GM23338 (cell line): ENCODE measurements around the gene ITGB2. TPM values are rescaled to one million over a fixed set of nuclear protein-coding genes. Genes with fewer than 3 reads are reported as not detected.

Experiments used
- ATAC-seq: fragments of 200-7000 bp; cut with Tn5 transposase; 3 replicates; pipeline ENCODE4 v1.9.1; 2020
- DNase-seq: peaks from one replicate; pipeline ENCODE4 v3.0.0-alpha.2; 2015; ENCODE audit warnings: low spot score
- H2AFZ ChIP-seq: fragments of 200-600 bp; sonication (generic); 2 replicates; pipeline ENCODE4 v1.8.0; 2016; ENCODE audit warnings: antibody characterized with exemption, mild to moderate bottlenecking, moderate library complexity
- H3F3A ChIP-seq: fragments of 200-600 bp; sonication (generic); replicated peaks from 2 replicates; pipeline ENCODE4 v1.8.0; 2017; ENCODE audit warnings: antibody characterized with exemption, mixed run types, low read depth
- H3K27ac ChIP-seq: fragments of 200-600 bp; sonication (generic); 2 replicates; pipeline ENCODE4 v1.6.1; 2016; ENCODE audit warnings: low read depth
- H3K27me3 ChIP-seq: fragments of 200-600 bp; sonication (generic); 2 replicates; pipeline ENCODE4 v1.8.0; 2016; ENCODE audit warnings: mild to moderate bottlenecking, mixed run types, moderate library complexity; ENCODE audit not compliant: insufficient read depth
- H3K36me3 ChIP-seq: fragments of 200-600 bp; sonication (generic); 2 replicates; pipeline ENCODE4 v1.8.0; 2016; ENCODE audit warnings: mild to moderate bottlenecking; ENCODE audit not compliant: insufficient read depth
- H3K4me1 ChIP-seq: fragments of 200-600 bp; sonication (generic); 2 replicates; pipeline ENCODE4 v1.8.0; 2016; ENCODE audit warnings: mild to moderate bottlenecking, moderate library complexity; ENCODE audit not compliant: insufficient read depth
- H3K4me2 ChIP-seq: fragments of 200-600 bp; sonication (generic); 2 replicates; pipeline ENCODE4 v1.7.1; 2017; ENCODE audit warnings: mixed run types
- H3K4me3 ChIP-seq: fragments of 200-600 bp; sonication (generic); 2 replicates; pipeline ENCODE4 v1.6.1; 2016; ENCODE audit warnings: mixed run types
- H3K79me2 ChIP-seq: fragments of 200-600 bp; sonication (generic); replicated peaks from 2 replicates; pipeline ENCODE4 v1.8.0; 2017; ENCODE audit warnings: mild to moderate bottlenecking; ENCODE audit not compliant: insufficient read depth
- H3K9me2 ChIP-seq: fragments of 200-600 bp; sonication (generic); 2 replicates; pipeline ENCODE4 v1.8.0; 2017; ENCODE audit not compliant: insufficient read depth
- H4K20me1 ChIP-seq: fragments of 200-600 bp; sonication (generic); replicated peaks from 2 replicates; pipeline ENCODE4 v1.8.0; 2017; ENCODE audit warnings: mild to moderate bottlenecking; ENCODE audit not compliant: insufficient read depth
- H3K27ac Mint-ChIP-seq: 2 replicates; pipeline ENCODE4 v1.8.0; 2020; ENCODE audit warnings: inconsistent platforms, mild to moderate bottlenecking, moderate library complexity, mixed read lengths
- H3K27me3 Mint-ChIP-seq: 3 replicates; pipeline ENCODE4 v1.8.0; 2022; ENCODE audit warnings: low read depth, mild to moderate bottlenecking, moderate library complexity, mixed read lengths, inconsistent platforms; ENCODE audit not compliant: insufficient read depth, poor library complexity
- H3K36me3 Mint-ChIP-seq: 3 replicates; pipeline ENCODE4 v1.8.0; 2021; ENCODE audit warnings: low read depth, mild to moderate bottlenecking, inconsistent platforms, moderate library complexity, mixed read lengths
- H3K4me1 Mint-ChIP-seq: 3 replicates; pipeline ENCODE4 v1.8.0; 2020; ENCODE audit warnings: mild to moderate bottlenecking, inconsistent platforms, mixed read lengths
- H3K4me3 Mint-ChIP-seq: 3 replicates; pipeline ENCODE4 v1.8.0; 2021; ENCODE audit warnings: moderate library complexity, mild to moderate bottlenecking, inconsistent platforms, mixed read lengths
- H3K9me3 Mint-ChIP-seq: 3 replicates; pipeline ENCODE4 v1.8.0; 2020; ENCODE audit warnings: moderate library complexity, mild to moderate bottlenecking, inconsistent platforms, mixed read lengths
- CREB1 ChIP-seq: fragments of 250-450 bp; sonication (Bioruptor Pico); IDR thresholded peaks from 2 replicates; pipeline ENCODE4 v1.5.0; 2020; ENCODE audit warnings: low read depth, mild to moderate bottlenecking, moderate library complexity
- EZH2 ChIP-seq: fragments of 200-600 bp; sonication (generic); IDR thresholded peaks from one replicate; pipeline ENCODE4 v1.8.0; 2017; ENCODE audit warnings: antibody characterized with exemption, mild to moderate bottlenecking, low read depth; ENCODE audit not compliant: unreplicated experiment
- EZH2phosphoT487 ChIP-seq: fragments of 200-600 bp; sonication (generic); IDR thresholded peaks from one replicate; pipeline ENCODE4 v1.8.1; 2018; ENCODE audit warnings: antibody characterized with exemption; ENCODE audit not compliant: unreplicated experiment
- NANOG ChIP-seq: IDR thresholded peaks from 2 replicates; pipeline ENCODE4 v1.6.1; 2016; ENCODE audit warnings: antibody characterized with exemption, borderline replicate concordance
- POLR2AphosphoS5 ChIP-seq: IDR thresholded peaks from 2 replicates; pipeline ENCODE4 v1.6.1; 2016; ENCODE audit warnings: antibody characterized with exemption, low read depth
- REST ChIP-seq: IDR thresholded peaks from one replicate; pipeline ENCODE4 v1.6.1; 2018; ENCODE audit warnings: antibody characterized with exemption; ENCODE audit not compliant: unreplicated experiment
- STAT1 ChIP-seq: IDR thresholded peaks from one replicate; pipeline ENCODE4 v1.6.1; 2016; ENCODE audit warnings: antibody characterized with exemption; ENCODE audit not compliant: unreplicated experiment
- ZNF114 ChIP-seq: fragments of 250-450 bp; sonication (Bioruptor Pico); IDR thresholded peaks from 2 replicates; pipeline ENCODE4 v1.5.0; 2020; ENCODE audit warnings: mild to moderate bottlenecking, moderate library complexity
- ZNF331 ChIP-seq: fragments of 250-450 bp; sonication (Bioruptor Pico); IDR thresholded peaks from 2 replicates; pipeline ENCODE4 v1.5.0; 2020; ENCODE audit warnings: low read depth, mild to moderate bottlenecking, moderate library complexity
- polyA plus RNA-seq: library from polyadenylated mRNA; unstranded; fragments of >200 nt; fragmentation: Nextera tagmentation; extraction: Ambion mirVana; gene quantifications from 2 replicates; pipeline ENCODE4 v1.2.1, GENCODE V29; 2016
- total RNA-seq: library from RNA; depleted of rRNA; stranded (reverse); fragments of >200 nt; shearing (Covaris generic); gene quantifications from 2 replicates; pipeline ENCODE4 v1.2.3, GENCODE V29; 2014
- TF ChIP-seq, protein P1 (sequence below): fragments of 250-450 bp; sonication (Bioruptor Pico); IDR thresholded peaks from 2 replicates; pipeline ENCODE4 v1.5.0; 2020; ENCODE audit warnings: mild to moderate bottlenecking, moderate library complexity
- TF ChIP-seq, protein P2 (sequence below), 2 experiments: fragments of 200-600 bp in 1 of 2; sonication (generic) in 1 of 2; conservative IDR thresholded peaks; 2 replicates each; pipeline versions ENCODE4 v1.5.1 to v1.6.1; 2016 to 2017; ENCODE audit warnings: antibody characterized with exemption in 2 of 2, low read depth in 2 of 2, mild to moderate bottlenecking in 2 of 2, moderate library complexity in 1 of 2

ITGB2 gene
- total and polyA plus RNA-seq, 2 experiments from 2014 or later = 0.44 to 0.63 TPM

- TF ChIP-seq, protein P1, sequence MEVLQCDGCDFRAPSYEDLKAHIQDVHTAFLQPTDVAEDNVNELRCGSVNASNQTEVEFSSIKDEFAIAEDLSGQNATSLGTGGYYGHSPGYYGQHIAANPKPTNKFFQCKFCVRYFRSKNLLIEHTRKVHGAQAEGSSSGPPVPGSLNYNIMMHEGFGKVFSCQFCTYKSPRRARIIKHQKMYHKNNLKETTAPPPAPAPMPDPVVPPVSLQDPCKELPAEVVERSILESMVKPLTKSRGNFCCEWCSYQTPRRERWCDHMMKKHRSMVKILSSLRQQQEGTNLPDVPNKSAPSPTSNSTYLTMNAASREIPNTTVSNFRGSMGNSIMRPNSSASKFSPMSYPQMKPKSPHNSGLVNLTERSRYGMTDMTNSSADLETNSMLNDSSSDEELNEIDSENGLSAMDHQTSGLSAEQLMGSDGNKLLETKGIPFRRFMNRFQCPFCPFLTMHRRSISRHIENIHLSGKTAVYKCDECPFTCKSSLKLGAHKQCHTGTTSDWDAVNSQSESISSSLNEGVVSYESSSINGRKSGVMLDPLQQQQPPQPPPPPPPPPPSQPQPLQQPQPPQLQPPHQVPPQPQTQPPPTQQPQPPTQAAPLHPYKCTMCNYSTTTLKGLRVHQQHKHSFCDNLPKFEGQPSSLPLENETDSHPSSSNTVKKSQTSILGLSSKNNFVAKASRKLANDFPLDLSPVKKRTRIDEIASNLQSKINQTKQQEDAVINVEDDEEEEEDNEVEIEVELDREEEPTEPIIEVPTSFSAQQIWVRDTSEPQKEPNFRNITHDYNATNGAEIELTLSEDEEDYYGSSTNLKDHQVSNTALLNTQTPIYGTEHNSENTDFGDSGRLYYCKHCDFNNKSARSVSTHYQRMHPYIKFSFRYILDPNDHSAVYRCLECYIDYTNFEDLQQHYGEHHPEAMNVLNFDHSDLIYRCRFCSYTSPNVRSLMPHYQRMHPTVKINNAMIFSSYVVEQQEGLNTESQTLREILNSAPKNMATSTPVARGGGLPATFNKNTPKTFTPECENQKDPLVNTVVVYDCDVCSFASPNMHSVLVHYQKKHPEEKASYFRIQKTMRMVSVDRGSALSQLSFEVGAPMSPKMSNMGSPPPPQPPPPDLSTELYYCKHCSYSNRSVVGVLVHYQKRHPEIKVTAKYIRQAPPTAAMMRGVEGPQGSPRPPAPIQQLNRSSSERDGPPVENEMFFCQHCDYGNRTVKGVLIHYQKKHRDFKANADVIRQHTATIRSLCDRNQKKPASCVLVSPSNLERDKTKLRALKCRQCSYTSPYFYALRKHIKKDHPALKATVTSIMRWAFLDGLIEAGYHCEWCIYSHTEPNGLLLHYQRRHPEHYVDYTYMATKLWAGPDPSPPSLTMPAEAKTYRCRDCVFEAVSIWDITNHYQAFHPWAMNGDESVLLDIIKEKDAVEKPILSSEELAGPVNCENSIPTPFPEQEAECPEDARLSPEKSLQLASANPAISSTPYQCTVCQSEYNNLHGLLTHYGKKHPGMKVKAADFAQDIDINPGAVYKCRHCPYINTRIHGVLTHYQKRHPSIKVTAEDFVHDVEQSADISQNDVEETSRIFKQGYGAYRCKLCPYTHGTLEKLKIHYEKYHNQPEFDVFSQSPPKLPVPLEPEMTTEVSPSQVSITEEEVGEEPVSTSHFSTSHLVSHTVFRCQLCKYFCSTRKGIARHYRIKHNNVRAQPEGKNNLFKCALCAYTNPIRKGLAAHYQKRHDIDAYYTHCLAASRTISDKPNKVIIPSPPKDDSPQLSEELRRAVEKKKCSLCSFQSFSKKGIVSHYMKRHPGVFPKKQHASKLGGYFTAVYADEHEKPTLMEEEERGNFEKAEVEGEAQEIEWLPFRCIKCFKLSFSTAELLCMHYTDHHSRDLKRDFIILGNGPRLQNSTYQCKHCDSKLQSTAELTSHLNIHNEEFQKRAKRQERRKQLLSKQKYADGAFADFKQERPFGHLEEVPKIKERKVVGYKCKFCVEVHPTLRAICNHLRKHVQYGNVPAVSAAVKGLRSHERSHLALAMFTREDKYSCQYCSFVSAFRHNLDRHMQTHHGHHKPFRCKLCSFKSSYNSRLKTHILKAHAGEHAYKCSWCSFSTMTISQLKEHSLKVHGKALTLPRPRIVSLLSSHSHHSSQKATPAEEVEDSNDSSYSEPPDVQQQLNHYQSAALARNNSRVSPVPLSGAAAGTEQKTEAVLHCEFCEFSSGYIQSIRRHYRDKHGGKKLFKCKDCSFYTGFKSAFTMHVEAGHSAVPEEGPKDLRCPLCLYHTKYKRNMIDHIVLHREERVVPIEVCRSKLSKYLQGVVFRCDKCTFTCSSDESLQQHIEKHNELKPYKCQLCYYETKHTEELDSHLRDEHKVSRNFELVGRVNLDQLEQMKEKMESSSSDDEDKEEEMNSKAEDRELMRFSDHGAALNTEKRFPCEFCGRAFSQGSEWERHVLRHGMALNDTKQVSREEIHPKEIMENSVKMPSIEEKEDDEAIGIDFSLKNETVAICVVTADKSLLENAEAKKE = no peak
- TF ChIP-seq EZH2 = no peak
- TF ChIP-seq ZNF331 (CRISPR knock-in tag) = no peak
- no peak for TF ChIP-seq ZNF114
- TF ChIP-seq STAT1 = no peak
Observed at GRCh38 chr21:44957047-44957831, 36.5 kb upstream of the ITGB2 start (continued).

DNA sequence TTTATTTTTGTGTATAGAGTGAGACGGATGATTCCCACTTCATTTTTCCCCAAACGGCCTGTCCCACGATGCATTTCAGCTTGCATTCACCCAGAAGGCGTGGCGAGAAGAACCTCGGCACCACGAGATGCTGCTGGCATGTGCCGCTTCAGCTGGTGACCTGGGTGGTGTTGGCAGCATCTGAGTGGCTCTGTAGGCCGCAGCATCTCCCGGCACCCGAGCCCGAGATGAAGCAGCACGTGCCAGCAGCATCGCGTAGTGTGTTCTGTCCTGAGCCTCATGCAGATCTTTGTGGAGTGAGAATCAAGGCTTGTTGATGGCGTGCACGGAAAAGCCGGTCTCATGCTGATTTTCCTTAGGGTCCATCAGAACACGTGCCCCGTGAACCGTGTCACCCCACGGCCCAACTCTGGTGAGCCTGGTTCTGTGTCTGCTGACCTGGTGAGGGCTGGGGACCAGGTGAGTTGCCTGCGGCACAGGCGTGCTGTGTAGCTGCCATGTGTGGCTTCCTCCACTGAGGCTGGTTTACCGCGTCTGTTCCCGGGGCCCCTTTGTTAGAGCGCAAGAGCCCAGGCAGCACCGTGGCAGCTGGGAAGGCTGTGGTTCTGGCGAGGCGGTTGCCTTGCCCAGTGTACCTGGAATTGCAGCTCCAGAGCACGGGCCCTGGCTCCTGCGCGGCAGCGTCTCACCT lies 35.8 kb upstream of the ITGB2 start:
- Histone ChIP-seq H3K4me1 (no peaks in the 10 kb centered on the region), H2AFZ (no peak overlapping the region), H3K36me3 (no peaks in the 10 kb centered on the region; the same call in 1 of the 2 replicates), H3K79me2 (peaks cover 82% of the 10 kb centered on the region), H3K27me3 (no peaks in the 10 kb centered on the region), H3K27ac (no peak overlapping the region), H3K9me2 (no peaks in the 10 kb centered on the region), H3K4me3 (no peak overlapping the region), H3K4me2 (no peak overlapping the region), H4K20me1 (peaks cover 22% of the 10 kb centered on the region), H3F3A (no peaks in the 10 kb centered on the region)
- DNase-seq (no peak), ATAC-seq (no peak)
- peak overlapping the region; percentile 58; the same call in 1 of the 2 replicates for H3K27ac Mint-ChIP-seq
- no peak overlapping the region for H3K4me3 Mint-ChIP-seq
- H3K9me3 Mint-ChIP-seq = no peaks in the 10 kb centered on the region
- peaks cover 4% of the 10 kb centered on the region for H3K4me1 Mint-ChIP-seq
- H3K27me3 Mint-ChIP-seq = peaks cover 14% of the 10 kb centered on the region
- H3K36me3 Mint-ChIP-seq = peaks cover 35% of the 10 kb centered on the region
- TF ChIP-seq NANOG (no peak), EZH2phosphoT487 (no peak), ZNF114 (no peak), CREB1 (CRISPR knock-in tag) (no peak), POLR2AphosphoS5 (no peak), REST (no peak)
- TF ChIP-seq, protein P2, sequence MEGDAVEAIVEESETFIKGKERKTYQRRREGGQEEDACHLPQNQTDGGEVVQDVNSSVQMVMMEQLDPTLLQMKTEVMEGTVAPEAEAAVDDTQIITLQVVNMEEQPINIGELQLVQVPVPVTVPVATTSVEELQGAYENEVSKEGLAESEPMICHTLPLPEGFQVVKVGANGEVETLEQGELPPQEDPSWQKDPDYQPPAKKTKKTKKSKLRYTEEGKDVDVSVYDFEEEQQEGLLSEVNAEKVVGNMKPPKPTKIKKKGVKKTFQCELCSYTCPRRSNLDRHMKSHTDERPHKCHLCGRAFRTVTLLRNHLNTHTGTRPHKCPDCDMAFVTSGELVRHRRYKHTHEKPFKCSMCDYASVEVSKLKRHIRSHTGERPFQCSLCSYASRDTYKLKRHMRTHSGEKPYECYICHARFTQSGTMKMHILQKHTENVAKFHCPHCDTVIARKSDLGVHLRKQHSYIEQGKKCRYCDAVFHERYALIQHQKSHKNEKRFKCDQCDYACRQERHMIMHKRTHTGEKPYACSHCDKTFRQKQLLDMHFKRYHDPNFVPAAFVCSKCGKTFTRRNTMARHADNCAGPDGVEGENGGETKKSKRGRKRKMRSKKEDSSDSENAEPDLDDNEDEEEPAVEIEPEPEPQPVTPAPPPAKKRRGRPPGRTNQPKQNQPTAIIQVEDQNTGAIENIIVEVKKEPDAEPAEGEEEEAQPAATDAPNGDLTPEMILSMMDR (conservative IDR thresholded peaks at IDR 0.05; ENCODE audit: low read depth in 2 of 2) = no peak
